PC-3 (cell line): ENCODE data around the gene VWA1. TPM values are rescaled to one million over a fixed set of nuclear protein-coding genes. Genes with fewer than 3 reads are reported as not detected.
"Not testable (repeated sequence)": the region's sequence is repeated elsewhere in the genome, so short reads cannot be mapped to it uniquely, and the experiment has no call there.

ENCODE experiments used
- ATAC-seq: fragments of 200-7000 bp; cut with Tn5 transposase; 2 replicates; pipeline ENCODE4 v1.9.1; 2020; ENCODE audit warnings: mild to moderate bottlenecking, moderate library complexity
- BruUV-seq: library from RNA; stranded (reverse); fragments of 400-500 nt; replicated peaks from 2 replicates; lab custom pipeline; 2021; lab: Mats Ljungman, UMichigan
- CTCF ChIA-PET: fragments of 300-600 bp; sonication (Branson Sonifier 250); formaldehyde crosslinking; loops from one replicate; lab custom pipeline; 2022; ENCODE audit warnings: antibody characterized with exemption; lab: Charles Lee
- POLR2A ChIA-PET: fragments of 300-600 bp; sonication (Branson Sonifier 250); formaldehyde crosslinking; loops from one replicate; lab custom pipeline; 2022; ENCODE audit warnings: antibody characterized with exemption; ENCODE audit not compliant: unreplicated experiment; lab: Charles Lee
- DNase-seq: peaks from one replicate; pipeline ENCODE4 v3.0.0-alpha.2; 2015
- H2AFZ ChIP-seq: fragments of 300-600 bp; sonication (generic); 2 replicates; pipeline ENCODE4 v1.6.0; 2016; ENCODE audit warnings: antibody characterized with exemption, low read length
- H3F3A ChIP-seq: fragments of 300-600 bp; sonication (generic); one replicate; pipeline ENCODE4 v1.6.0; 2017; ENCODE audit warnings: antibody characterized with exemption, low read length, control low read depth, mild to moderate bottlenecking; ENCODE audit not compliant: unreplicated experiment
- H3K27ac ChIP-seq: fragments of 300-600 bp; sonication (generic); 2 replicates; pipeline ENCODE4 v1.5.1; 2016; ENCODE audit warnings: mild to moderate bottlenecking, low read length
- H3K27me3 ChIP-seq: fragments of 300-600 bp; sonication (generic); 2 replicates; pipeline ENCODE4 v1.6.1; 2016; ENCODE audit warnings: low read length, mixed read lengths
- H3K36me3 ChIP-seq: fragments of 300-600 bp; sonication (generic); 2 replicates; pipeline ENCODE4 v1.6.1; 2016; ENCODE audit warnings: low read depth, mixed run types, low read length, mixed read lengths
- H3K4me1 ChIP-seq: fragments of 300-600 bp; sonication (generic); 2 replicates; pipeline ENCODE4 v1.5.1; 2016; ENCODE audit warnings: low read length; ENCODE audit not compliant: insufficient read depth
- H3K4me2 ChIP-seq: fragments of 300-600 bp; sonication (generic); 2 replicates; pipeline ENCODE4 v1.6.0; 2016; ENCODE audit warnings: low read length
- H3K4me3 ChIP-seq: fragments of 300-600 bp; sonication (generic); 2 replicates; pipeline ENCODE4 v1.5.1; 2016; ENCODE audit warnings: mild to moderate bottlenecking, low read length, mixed read lengths
- H3K79me2 ChIP-seq: fragments of 300-600 bp; sonication (generic); 2 replicates; pipeline ENCODE4 v1.6.1; 2017; ENCODE audit warnings: low read length, mixed read lengths
- H3K9ac ChIP-seq: fragments of 300-600 bp; sonication (generic); 2 replicates; pipeline ENCODE4 v1.6.0; 2016; ENCODE audit warnings: mild to moderate bottlenecking, low read length
- H3K9me2 ChIP-seq: fragments of 300-600 bp; sonication (generic); replicated peaks from 2 replicates; pipeline ENCODE4 v1.6.1; 2016; ENCODE audit warnings: mixed run types, low read length, mixed read lengths
- H3K9me3 ChIP-seq: fragments of 300-600 bp; sonication (generic); 2 replicates; pipeline ENCODE4 v1.6.1; 2016; ENCODE audit warnings: low read length, mixed read lengths
- H4K20me1 ChIP-seq: fragments of 300-600 bp; sonication (generic); 2 replicates; pipeline ENCODE4 v1.6.1; 2016; ENCODE audit warnings: low read length, mixed read lengths
- EZH2 ChIP-seq: fragments of 300-600 bp; sonication (generic); IDR thresholded peaks from one replicate; pipeline ENCODE4 v1.6.1; 2017; ENCODE audit warnings: antibody characterized with exemption, mild to moderate bottlenecking, low read length; ENCODE audit not compliant: unreplicated experiment
- EZH2phosphoT487 ChIP-seq: fragments of 300-600 bp; sonication (generic); IDR thresholded peaks from 2 replicates; pipeline ENCODE4 v1.6.1; 2018; ENCODE audit warnings: mild to moderate bottlenecking, antibody characterized with exemption, low read length, borderline replicate concordance
- intact Hi-C: fragments of 100-400 bp; cut with micrococcal nuclease; formaldehyde crosslinking; loops from 2 replicates; pipeline ENCODE4 v1.9.0; 2023
- total RNA-seq: library from RNA; depleted of rRNA; stranded (reverse); fragments of >200 nt; gene quantifications from 2 replicates; pipeline ENCODE4 v1.2.3, GENCODE V29; 2014
- TF ChIP-seq, protein P1 (sequence below): fragments of 300-600 bp; sonication (generic); conservative IDR thresholded peaks from 2 replicates; pipeline ENCODE4 v1.5.1; 2017; ENCODE audit warnings: antibody characterized with exemption, low read depth, mild to moderate bottlenecking, low read length

VWA1 gene
- total RNA-seq, 1 experiment from 2014 or later = 59.1 TPM

DNA sequence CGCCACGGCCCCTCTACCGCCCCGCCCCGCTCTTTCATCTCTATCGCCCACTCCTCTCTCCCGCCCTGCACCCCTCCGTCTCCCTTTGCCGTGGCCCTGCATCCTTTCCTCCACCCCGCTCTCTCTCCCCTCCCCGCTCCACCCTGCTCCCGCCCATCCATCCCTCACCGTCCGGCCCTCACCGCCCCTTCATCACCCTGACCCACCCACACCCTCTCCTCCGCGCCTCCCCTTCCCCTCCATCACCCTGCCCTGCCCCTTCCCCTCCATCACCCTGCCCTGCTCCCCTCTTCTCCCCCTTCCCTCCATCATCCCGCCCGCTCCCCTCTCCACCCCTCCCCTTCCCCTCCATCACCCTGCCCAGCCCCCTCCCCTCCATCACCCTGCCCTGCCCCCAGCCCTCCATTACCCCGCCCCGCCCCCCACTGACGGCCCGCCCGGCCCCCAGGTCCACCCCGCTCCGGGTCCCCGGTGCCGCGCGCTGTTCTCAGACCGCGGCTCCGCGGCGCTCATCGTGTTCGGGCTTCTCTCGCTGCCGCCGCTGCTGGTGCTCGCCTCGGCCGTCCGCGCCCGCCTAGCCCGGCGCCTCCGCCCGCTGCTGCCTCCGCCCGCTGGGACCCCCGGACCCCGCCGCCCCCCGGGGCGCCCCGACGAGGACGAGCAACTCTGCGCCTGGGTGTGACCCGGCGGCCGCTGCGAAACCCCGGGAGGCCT is 8.2 kb upstream of the VWA1 start:
- H3K4me1 ChIP-seq = peaks cover 20% of the 10 kb centered on the region
- TF ChIP-seq EZH2 (no peak), EZH2phosphoT487 (no peak)
- TF ChIP-seq, protein P1, sequence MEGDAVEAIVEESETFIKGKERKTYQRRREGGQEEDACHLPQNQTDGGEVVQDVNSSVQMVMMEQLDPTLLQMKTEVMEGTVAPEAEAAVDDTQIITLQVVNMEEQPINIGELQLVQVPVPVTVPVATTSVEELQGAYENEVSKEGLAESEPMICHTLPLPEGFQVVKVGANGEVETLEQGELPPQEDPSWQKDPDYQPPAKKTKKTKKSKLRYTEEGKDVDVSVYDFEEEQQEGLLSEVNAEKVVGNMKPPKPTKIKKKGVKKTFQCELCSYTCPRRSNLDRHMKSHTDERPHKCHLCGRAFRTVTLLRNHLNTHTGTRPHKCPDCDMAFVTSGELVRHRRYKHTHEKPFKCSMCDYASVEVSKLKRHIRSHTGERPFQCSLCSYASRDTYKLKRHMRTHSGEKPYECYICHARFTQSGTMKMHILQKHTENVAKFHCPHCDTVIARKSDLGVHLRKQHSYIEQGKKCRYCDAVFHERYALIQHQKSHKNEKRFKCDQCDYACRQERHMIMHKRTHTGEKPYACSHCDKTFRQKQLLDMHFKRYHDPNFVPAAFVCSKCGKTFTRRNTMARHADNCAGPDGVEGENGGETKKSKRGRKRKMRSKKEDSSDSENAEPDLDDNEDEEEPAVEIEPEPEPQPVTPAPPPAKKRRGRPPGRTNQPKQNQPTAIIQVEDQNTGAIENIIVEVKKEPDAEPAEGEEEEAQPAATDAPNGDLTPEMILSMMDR = no peak
- no peak overlapping the region for H2AFZ ChIP-seq
- H3K9me3 ChIP-seq = no peaks in the 10 kb centered on the region
- CTCF ChIA-PET = no interaction called here
- no peak overlapping the region for H3K4me3 ChIP-seq
- no peak overlapping the region for H3K9ac ChIP-seq
- H3K4me2 ChIP-seq = peak overlapping the region; percentile 43; the same call in 1 of the 2 replicates
- BruUV-seq = no TSS peak
- no peak for ATAC-seq
- H3K27ac ChIP-seq = no peak overlapping the region
- H3K9me2 ChIP-seq = no peaks in the 10 kb centered on the region
- peaks cover 4% of the 10 kb centered on the region for H3F3A ChIP-seq
- no peaks in the 10 kb centered on the region for H3K79me2 ChIP-seq
- H4K20me1 ChIP-seq = no peaks in the 10 kb centered on the region
- POLR2A ChIA-PET = no interaction called here
- DNase-seq = no peak
- no peaks in the 10 kb centered on the region for H3K27me3 ChIP-seq
- H3K36me3 ChIP-seq = no peaks in the 10 kb centered on the region
- intact Hi-C loops = no loop called here

GRCh38 chr1:1427820-1428148 is 7.7 kb upstream of the VWA1 start:
- no peak for TF ChIP-seq EZH2
- TF ChIP-seq, protein P1 = no peak
- TF ChIP-seq EZH2phosphoT487 = no peak
- ChIA-PET CTCF (no interaction called here), POLR2A (no interaction called here)
- Histone ChIP-seq H3K36me3 (no peaks in the 10 kb centered on the region), H2AFZ (no peak overlapping the region), H3K9me2 (no peaks in the 10 kb centered on the region), H3K27ac (no peak overlapping the region), H3K4me1 (peaks cover 20% of the 10 kb centered on the region), H3K9ac (no peak overlapping the region), H3K4me2 (peak overlapping the region; percentile 43; the same call in 1 of the 2 replicates), H3K4me3 (no peak overlapping the region), H3K27me3 (no peaks in the 10 kb centered on the region), H3F3A (peaks cover 4% of the 10 kb centered on the region), H3K9me3 (no peaks in the 10 kb centered on the region), H4K20me1 (no peaks in the 10 kb centered on the region), H3K79me2 (no peaks in the 10 kb centered on the region)
- BruUV-seq = no TSS peak
- ATAC-seq (no peak), DNase-seq (no peak)
- intact Hi-C loops = no loop called here

- H2AFZ ChIP-seq = no peak overlapping the region
- H3K27ac ChIP-seq = no peak overlapping the region
- DNase-seq (no peak), ATAC-seq (no peak)
- POLR2A ChIA-PET = no interaction called here
- H3K36me3 ChIP-seq = no peaks in the 10 kb centered on the region
- no peak overlapping the region for H3K4me3 ChIP-seq
- H3K79me2 ChIP-seq = no peaks in the 10 kb centered on the region
- TF ChIP-seq EZH2phosphoT487 = no peak
- no peak for TF ChIP-seq EZH2
- TF ChIP-seq, protein P1 = no peak
- BruUV-seq = no TSS peak
- H3K27me3 ChIP-seq = no peaks in the 10 kb centered on the region
- H3K9ac ChIP-seq = no peak overlapping the region
- no peaks in the 10 kb centered on the region for H4K20me1 ChIP-seq
- peaks cover 4% of the 10 kb centered on the region for H3F3A ChIP-seq
- H3K9me3 ChIP-seq = no peaks in the 10 kb centered on the region
- CTCF ChIA-PET = no interaction called here
- H3K4me1 ChIP-seq = peaks cover 20% of the 10 kb centered on the region
- no peak overlapping the region for H3K4me2 ChIP-seq
- intact Hi-C loops = no loop called here
- H3K9me2 ChIP-seq = no peaks in the 10 kb centered on the region
Measured at GRCh38 chr1:1428174-1428573, 7.3 kb upstream of the VWA1 start.

GRCh38 chr1:1428967-1429366 is 6.5 kb upstream of the VWA1 start:
- DNase-seq, H3K27ac ChIP-seq, H3K9me3 ChIP-seq, H2AFZ ChIP-seq, BruUV-seq, H3K36me3 ChIP-seq, H3K9ac ChIP-seq, POLR2A ChIA-PET, H4K20me1 ChIP-seq, H3K27me3 ChIP-seq, H3K4me3 ChIP-seq, H3F3A ChIP-seq, H3K4me2 ChIP-seq, H3K9me2 ChIP-seq, ATAC-seq, H3K79me2 ChIP-seq, CTCF ChIA-PET, intact Hi-C loops: not testable (repeated sequence)
- peaks cover 25% of the 10 kb centered on the region for H3K4me1 ChIP-seq
